GM19193 (cell line): Measurements from ENCODE around the gene GGNBP2.

ENCODE experiments used
- POLR2A ChIP-seq: IDR thresholded peaks from 4 replicates; pipeline ENCODE4 v1.6.1; 2011; ENCODE audit not compliant: insufficient read depth, insufficient read length; ENCODE audit errors: extremely low read depth

Gene GGNBP2

DNA sequence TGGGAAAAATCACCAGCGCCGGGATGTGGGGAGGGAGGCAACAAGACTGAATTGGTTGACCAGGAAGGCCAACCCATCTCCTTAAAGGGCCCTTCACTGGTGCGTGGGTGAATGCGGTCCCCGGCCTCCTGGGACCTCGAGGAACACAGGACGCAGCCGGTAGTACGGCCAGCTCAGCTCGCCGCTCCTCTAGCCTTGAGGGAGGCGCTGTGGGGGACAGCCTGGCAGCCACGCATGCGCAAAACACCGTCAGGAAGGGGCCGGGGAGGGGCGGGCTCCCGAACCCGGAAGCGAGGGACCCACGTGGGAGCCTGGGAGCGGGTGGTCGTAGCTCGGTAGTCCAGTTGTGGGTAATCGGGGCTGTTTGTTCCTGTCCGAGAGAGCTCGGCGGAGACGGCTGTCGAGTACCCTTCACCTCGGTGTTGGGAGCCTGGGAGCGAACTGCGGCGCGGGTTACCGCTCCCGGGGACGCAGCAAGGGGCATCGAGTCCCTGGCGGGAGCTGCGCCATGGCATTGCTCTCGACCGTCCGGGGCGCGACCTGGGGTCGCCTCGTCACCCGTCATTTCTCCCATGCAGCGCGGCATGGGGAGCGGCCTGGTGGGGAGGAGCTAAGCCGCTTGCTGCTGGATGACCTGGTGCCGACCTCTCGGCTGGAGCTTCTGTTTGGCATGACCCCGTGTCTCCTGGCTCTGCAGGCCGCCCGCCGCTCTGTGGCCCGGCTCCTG, 56.7 kb downstream of the GGNBP2 start, which contains the start of gene MRM1:
Gene MRM1 (plus strand): TSS at position 281 of the 727 bp plus-strand sequence. CDS start 228 bp downstream, at position 509.
- TF ChIP-seq POLR2A = peak; percentile 94

DNA sequence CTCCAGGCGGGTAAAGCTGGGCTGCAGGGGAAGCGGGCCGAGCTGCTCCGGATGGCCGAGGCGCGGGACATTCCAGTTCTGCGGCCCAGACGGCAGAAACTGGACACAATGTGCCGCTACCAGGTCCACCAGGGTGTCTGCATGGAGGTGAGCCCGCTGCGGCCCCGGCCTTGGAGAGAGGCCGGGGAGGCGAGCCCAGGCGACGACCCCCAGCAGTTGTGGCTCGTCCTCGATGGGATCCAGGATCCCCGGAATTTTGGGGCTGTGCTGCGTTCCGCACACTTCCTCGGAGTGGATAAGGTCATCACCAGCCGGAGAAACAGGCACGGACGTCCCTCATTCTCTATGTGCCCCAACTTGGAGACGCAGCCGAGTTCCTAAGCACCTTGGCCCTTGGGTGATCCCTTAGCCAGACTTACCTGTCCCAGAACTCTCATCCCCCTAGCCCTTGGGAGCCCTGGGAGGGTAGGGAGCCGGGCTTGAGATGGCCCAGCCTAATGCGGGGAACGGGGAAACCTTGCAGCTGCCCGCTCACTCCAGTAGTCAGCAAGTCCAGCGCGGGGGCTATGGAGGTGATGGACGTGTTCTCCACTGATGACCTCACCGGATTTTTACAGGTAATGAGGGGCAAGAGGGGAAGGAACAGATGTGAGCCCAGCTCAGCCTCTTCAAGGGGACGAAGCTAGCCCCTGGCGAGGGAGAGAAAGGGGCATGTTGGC, 57.5 kb downstream of the GGNBP2 start:
- TF ChIP-seq POLR2A = no peak

DNA sequence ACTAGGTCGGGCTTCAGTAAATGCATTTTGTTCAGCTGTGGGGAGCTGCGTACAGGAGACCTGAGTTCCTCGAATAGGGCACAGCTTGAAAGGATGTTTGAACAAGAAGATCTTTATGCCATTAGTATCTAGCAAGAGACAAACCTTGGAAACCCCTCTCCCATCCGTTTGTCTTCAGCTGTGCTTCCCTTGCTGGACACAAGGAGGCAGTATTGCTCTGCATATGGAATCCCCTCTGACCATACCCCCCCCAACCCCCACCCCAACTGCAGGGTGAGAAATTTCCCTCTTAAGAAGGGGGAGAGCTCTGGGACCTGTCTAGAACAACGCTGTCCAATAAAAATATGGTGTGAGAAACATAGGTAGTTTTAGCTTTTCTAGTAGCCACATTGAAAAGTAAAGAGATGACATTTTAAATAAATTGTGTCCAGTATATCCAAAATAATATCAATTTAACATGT, 58.2 kb downstream of the GGNBP2 start:
- TF ChIP-seq POLR2A = no peak

DNA sequence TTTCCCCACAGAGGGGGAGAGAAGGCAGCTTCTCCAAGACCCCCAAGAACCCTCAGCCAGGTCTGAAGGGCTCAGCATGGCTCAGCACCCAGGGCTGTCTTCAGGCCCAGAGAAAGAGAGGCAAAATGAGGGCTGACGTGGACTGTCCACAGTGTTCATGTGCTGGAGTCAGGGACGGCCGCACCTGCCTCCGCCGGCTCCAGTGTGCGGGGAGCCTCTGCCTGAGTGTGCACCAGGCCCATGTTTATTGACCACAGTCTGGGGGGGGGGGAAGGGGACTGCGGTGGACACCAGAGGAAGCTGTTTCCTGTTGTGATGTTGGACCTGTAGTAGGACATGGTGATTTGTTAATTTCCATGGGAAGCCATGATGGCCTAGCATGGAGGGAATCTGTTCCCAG, 63.6 kb downstream of the GGNBP2 start:
- TF ChIP-seq POLR2A = no peak

DNA sequence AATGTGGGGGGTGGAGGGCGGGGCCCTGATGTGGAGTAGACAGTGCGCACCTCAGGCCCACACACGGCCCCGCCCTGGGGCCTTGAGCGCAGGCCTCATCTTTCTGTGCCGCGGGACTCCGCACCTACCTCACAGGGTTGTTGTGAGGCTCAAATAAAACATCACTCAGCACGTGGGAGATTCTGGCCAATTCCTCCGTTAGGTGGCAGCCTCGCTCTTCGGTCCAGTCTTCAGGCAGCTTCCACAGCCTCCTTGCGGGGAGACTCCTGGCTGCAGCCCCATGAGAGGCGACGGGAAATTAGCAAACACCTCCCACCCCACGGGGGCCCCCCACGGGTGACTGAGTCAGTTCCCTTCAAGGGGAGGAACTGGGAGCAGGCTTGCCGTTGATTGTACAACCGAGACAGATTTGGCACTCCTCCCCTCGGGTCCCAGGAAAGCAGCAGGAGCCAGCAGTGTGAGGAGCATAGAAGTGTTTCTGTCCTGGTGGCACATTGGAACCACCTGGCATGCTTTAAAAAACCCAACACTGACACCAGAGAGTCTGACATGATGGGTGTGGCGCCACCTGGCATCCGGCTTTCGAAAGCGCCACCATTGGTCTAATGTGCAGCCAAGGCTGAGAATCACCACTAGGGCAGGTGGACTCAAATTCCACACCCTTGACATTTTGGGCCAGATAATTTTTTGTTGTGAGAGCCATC, 64.2 kb downstream of the GGNBP2 start:
- no peak for TF ChIP-seq POLR2A

DNA sequence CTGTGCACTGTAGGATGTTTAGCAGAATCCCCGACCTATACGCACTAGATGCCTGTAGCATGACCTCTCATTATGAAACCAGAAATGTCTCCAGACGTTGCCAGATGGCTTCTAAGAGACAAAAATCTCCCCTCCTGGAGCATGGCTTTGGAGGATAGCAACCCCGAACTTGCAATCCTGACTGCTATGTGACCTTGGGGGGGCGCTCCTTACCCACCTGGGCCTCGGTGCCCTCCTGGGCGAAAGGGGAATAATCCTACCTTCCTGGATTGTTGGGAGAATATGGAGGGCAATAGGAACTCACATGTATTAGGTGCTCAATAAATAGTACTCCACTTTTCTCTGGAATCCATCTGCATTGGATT, 64.8 kb downstream of the GGNBP2 start:
- TF ChIP-seq POLR2A = no peak

DNA sequence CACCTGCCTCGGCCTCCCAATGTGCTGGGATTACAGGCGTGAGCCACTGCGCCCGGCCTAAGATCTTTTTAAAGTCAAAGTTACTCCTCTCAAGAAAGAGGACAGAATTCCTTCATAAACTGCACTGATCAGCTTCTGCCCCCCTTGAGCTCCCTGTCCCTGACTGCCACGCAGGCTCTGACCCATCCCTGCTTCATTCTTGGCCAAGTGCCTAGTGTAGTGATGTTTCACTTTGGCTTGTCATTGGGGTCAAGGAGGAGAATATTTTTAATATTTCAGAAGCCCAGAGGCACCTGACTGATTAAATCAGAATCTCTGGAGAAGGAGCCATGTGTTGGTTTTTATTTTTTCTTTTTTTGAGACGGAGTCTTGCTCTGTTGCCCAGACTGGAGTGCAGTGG, 65.8 kb downstream of the GGNBP2 start:
- TF ChIP-seq POLR2A = no peak

DNA sequence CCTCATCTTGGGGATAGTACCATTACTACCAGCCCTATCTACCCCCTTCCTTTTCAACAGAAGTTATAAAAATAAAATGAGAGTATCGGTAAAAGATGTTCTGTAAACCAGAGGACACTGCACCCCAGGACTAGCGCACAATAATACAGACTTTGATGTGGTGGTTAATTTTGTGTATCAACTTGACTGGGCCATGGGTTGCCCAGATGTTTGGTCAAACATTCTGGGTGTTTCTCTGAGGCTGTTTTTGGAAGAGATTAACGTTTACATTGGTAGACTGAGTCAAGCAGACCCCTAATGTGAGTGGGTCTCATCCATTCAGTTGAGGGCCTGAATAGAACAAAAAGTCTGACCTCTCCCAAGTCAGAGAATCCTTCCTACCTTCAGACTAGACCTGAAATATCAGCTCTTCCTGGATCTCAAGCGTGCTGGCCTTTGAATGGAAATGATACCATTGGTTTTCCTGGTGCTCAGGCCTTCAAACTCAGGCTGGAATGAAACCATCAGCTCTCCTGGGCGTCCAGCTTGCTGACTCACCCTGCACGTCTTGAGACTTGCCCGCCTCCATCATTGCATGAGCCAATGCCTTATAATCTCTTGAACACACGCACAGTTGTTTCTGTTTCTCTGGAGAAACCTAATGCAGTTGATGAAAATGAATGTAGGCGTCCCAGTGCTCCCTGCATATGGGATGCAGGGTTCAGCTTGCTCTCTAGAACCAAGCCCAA, 66.8 kb downstream of the GGNBP2 start:
- no peak for TF ChIP-seq POLR2A

DNA sequence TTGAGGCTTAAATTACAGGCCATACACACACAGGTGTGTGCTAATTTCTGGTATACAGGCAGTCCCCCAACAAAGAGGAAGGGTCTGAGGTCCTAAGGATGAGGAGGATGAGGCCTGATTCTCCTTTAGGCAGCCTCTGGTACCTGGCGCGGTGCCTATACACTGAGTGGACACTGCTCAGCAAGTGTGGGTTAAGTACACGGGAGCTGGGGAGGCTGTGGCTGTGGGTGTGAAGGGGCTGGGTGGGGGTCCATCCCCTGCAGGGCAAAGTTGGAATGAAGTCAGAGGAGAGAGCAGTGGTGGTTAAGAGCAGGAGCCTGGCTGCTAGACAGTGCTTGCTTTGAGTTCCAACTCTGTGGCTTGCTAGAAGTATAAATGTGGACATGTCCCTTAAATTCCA, 67.6 kb downstream of the GGNBP2 start:
- TF ChIP-seq POLR2A = no peak

DNA sequence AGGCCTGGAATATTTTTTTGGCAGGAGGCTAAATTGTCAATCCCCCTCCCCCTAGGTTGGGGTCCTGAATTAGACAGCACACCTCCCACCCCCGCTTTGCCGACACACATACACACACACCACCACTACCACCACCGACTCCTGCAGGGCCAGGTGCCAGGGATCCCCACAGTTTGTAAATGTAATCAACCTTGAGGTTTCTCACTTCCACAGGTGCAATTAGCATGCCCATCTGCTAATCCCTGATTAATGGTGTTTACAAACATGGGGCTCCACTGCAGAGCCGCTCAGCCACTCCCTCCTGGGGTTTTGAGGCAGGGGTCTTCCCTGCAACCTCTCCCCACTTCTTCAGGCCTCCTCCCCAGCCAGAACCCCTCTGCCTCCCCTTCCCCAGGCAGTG, 68.4 kb downstream of the GGNBP2 start:
- TF ChIP-seq POLR2A = no peak

DNA sequence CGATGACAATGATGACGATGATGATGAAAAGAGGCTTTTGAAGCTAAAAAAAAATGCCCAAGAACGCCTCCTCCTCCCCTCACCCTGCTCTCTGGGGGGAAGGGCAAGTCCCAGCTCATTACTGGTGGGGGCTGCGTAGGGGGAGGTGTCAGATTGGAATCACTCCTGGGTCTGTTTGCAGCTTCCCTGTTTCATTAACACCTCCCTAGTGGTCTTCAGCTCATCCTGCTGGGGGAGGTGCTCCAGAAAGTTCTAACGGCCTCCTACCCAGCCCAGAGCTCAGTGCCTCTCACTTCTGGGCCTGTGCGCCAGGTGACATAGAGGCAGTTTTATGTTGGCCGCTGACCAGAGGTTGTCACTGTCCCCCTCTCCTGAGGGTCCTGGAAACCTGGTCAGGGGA, 69.4 kb downstream of the GGNBP2 start:
- TF ChIP-seq POLR2A = no peak

DNA sequence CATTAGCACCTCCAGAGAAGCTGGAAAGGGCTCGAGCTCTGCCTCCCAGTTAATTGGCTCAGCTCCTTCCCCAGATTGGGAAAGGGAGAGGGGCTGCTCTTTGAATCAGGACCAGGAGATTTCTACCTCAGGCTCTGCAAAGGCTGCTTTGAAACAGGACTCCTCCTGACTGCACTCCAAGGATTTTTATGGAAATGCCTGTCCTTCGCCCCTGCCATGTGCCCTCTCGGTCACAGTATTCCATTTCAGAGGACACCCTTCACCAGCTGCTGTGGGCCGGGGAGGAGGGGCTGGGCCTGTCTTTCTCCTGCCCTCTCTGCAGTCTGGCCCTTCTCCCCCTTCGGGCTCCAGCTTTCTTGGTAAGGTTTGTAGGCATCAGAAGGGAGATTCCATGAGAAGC, 70.2 kb downstream of the GGNBP2 start:
- no peak for TF ChIP-seq POLR2A

DNA sequence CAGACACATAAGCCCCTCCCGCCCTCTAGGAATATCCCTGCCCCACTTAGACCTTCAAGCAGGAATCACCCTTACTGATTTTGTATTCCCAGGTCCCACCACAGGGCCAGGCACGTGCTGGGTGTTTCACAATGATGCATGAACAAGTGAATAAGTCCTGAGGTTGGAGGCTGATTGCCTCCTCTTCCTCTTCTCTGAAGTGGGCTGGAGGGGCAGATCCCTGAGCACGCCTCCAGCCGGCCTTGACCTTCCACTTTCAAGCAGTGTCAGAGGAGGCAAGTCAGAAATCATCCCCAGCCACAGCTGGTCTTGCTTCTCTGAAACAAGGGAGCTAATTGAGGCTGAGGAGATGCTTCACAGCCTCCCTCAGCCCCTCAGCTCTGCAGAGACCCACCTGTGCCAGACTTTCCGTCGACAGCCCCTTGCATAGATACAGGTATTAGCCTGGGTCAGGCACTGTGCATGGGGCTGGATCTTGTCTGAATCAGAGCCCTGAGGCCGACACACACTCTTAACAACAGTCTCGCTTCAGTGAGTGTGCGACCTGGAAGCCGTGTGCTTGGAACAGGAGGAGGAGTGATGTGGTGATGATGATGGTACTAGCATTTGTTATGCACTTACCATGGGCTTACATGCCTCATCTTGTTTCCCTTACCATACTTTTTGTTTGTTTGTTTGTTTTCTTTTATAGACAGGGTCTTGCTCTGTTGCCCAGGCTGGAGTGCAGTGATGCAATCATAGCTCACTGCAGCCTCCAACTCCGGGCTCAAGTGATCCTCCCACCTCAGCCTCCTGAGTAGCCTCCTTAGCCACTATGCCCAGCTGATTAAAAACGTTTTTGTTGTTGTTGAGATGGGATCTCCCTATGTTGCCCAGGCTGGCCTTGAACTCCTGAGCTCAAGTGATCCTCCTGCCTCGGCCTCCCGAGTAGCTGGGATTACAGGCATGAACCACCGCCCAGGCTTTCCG, 71.6 kb downstream of the GGNBP2 start:
- no peak for TF ChIP-seq POLR2A

DNA sequence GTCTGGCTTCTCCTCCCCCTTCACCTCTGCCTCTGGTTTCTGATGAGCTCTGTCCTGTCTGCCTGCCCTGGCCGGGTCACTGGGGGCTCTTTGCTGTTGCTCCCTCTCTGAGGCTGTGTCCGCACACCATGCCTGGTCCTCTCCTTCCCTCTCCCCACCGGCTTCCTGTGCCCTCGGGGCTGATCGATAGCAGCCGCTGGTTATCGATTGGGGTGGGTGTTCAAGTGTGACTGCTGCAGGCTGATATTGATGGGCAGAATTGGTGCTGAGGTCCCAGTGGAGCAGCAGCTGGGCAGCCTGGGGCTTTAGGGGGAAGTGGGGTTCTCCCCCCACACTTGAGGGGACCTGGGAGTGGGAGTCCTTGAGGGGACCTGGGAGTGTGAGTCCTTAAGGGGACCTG, 73.1 kb downstream of the GGNBP2 start:
- no peak for TF ChIP-seq POLR2A

DNA sequence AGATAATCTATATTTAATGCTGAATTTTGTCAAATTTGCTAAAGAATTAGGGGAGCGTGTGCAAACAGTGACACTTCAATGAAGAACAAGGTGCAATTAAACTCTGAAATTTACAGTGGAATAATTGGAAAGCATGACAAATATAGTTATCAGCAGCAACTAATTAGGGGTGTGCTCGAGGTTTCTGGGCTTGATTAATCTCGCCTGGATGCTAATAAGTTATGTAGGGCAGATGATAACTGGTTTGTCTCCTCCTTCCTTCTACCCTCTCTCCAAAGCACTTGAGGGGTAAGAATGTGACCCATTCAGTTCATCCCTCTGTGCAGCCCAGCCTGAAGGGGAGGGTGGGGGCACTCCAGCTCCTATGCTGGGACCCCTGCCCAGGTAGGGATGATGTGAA, 78.6 kb downstream of the GGNBP2 start:
- no peak for TF ChIP-seq POLR2A

DNA sequence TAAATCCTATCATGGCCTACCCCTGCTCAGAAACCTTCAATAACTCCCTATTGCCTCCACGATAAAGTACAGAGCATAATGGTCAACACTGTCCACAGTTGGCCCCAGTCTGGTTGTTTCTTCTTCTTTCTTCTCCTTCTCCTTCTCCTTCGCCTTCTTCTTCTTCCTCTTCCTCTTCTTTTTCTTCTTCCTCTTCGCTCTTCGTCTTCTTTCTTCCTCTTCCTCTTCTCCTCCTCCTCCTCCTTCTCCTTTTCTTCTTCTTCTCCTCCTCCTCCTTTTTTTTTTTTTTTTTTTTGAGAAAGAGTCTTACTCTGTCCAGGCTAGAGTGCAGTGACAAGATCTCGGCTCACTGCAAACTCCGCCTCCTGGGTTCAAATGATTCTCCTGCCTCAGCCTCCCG, 80.5 kb downstream of the GGNBP2 start:
- no peak for TF ChIP-seq POLR2A
